CD4-positive, alpha-beta T cell treated with Interleukin-2 at 100 ng/mL for 4 hours (primary cell): ENCODE measurements around the gene GMFB.
"Not testable (repeated sequence)": the region's sequence is repeated elsewhere in the genome, so short reads cannot be mapped to it uniquely, and the experiment has no call there.

Experiments
- DNase-seq: peaks from one replicate; pipeline ENCODE4 v3.0.0-alpha.2; 2020; ENCODE audit warnings: low spot score

GMFB gene

DNA sequence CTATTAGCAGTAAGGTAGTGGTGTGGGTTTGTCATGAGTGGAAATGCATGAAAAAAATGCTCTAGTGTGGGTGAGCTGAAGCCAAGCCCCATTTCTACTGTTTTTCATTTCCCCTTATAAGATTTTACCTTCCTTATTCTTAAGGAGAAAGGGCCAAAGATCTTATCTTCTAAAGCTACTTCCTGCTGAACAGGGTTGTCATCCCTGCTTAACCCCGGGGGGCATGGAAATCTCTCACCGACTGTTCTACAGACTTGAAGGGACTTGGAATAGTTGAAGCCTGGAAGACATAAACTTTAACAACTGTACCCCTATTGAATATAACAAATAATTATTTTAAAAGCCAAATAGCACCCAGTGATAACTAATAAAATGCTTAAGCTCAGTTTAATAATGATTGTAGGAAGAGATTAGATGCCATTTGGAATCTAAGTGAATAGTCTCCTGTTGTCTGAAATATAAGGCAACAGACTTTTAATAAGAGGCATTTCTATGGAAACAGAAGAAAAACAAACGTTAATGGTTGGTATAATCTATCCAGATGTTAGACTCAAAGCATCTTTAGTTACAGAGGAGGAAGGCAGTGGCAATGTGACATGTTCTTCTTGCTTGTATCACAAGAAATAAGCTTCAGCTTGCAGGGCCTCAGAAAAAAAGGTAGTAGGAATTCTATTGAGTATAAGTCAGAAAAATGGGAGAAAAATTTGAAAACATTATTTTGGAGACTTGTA lies 1.8 kb upstream of the GMFB start:
- no peak for DNase-seq

DNA sequence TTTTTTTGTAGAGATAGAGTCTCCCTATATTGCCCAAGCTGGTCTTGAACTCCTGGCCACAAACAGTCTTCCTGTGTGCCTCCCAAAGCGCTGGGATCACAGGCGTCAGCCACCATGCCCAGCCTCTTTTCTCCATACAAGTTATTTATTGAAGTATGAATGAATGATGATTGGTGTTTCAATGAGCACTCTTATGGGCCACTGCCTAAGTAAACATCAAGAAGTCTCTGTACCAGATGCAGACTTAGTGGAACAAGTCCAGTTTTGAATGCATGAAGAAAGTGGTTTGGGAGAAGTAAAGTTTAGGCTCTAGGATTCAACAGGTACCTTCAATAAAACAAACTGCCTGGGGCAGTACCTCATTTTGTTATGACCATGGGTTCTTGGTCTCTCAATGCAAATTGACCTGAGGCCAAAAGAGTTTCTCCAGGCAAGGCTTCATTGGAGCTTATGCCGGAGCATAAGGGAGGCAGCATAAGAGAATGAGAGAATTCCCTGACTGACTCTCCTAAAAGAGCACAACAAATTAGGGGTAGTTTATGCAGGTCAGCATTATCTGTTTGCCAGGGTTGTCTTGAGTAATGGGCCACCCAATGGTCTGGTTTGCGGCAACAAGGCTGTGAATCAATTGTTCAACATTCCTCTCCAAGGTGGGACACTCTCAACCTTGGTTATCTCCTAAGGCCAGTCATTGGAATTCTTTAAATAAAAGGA lies 1.1 kb upstream of the GMFB start:
- DNase-seq, result no peak

DNA sequence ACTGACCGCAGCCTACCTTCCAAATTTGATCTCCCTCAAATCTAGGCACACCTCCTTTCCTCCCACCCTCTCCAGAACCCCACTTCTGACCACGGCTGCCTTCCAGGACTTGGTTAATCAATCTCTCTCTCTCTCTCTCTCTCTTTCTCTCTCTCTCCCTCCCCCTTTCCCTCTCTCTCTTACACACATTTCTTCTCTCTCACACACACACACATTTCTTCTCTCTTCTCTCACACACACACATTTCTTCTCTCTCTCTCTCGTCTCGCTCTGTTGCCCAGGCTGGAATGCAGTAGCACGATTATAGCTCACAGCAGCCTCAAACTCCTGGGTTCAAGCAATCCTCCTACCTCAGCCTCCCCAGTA lies 521 bp upstream of the GMFB start:
- no peak for DNase-seq

DNA sequence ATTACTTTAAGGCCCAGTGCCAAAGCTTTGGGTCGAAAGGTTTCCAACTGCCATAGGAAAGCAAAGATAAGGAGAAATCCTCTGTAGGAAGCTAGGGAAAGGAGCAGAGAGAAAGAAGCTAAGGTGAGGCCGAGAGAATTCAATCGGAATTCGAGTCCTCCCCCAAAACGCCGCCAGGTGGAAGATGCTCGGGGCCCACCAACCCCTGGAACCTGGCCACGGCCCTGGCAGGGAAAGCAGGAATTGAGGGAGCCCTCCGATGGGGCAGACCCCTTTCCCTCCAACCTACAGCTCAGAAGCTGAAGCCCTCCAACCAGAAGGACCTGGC lies 498 bp downstream of the GMFB start:
- DNase-seq, result no peak

DNA sequence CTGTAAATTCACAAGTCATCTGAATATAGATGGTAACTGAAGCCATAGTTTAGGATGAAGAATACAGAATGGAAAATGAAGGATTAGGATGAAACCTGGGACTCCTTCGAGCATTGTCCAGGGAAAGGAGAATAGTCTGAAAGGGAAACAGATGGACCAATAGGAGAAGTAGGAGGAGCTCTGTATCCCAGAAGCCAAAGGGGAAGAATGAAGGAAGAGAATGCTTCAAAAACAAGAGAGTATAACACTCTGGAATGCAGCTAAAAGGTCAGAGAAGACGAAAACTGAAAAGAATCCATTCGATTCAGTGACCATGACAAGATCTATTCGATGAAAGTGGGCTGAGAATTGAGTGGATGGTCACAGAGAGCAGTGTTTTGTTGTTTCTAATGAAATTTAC lies 1.0 kb downstream of the GMFB start:
- DNase-seq, result no peak

- peak; percentile 17 for DNase-seq
Measured at GRCh38 chr14:54486685-54487084, 2.1 kb downstream of the GMFB start.

- no peak for DNase-seq
Measured at GRCh38 chr14:54483846-54484245, 4.9 kb downstream of the GMFB start.

DNA sequence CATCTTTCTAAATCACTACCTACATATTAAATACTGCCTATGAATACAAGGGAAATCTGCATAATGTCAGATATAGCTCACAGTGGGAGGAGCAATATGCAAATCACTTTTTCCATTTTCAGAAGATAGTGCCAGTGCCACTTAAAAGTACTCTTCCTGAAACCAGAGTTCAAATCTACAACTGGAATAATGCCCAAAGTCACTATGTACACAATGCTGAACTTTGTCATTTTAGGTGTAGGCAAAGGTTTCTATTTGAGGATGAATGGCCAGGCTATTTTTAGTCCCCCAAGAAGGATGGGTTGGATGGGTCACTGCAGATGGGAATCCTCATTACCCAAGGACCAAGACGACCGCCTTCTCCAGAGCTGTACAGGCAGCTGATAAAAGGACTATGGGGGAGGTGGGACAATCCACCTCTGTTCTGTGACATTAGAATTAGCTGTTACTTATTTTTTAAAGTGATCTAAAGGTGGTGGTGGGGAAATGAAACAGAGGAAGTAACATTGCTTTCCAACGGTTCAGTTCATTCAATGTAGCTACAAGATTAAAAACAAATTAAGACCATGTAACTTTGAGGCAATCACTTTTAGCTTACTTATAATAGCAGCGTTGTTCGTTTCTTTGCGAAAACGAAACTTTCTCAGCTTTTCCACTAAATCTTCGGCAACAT lies 5.6 kb downstream of the GMFB start:
- DNase-seq, result no peak

- no peak for DNase-seq
Measured at GRCh38 chr14:54481695-54482094, 7.1 kb downstream of the GMFB start.

- no peak for DNase-seq
Measured at GRCh38 chr14:54480830-54481562, 7.8 kb downstream of the GMFB start.

DNA sequence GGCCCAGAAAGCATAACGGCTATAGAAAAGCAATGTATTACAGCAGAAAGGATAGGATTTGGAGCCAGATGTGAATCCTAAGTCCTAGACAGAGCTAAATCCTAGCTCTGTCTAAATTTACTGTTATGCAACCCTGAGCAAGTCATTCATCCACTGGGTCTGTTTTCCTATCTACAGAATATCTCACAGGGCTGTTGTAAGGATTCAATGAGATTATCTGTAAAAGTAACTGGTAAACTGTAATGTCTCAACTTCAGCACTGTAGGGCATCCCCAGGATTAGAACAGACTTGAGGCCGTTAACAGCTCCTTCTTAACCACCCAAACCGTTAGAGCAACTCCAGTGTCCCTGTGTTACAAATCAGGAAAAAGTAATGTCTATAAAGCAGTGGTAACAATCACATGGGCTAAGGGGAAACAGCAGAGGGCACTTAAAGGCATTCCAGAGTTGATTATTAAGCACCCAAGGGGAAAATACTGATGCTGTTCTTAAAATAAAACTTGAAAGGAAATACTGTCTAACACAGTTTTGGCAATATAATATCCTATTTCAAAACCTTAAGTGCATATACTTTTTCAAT lies 10.1 kb downstream of the GMFB start:
- DNase-seq, result no peak

DNA sequence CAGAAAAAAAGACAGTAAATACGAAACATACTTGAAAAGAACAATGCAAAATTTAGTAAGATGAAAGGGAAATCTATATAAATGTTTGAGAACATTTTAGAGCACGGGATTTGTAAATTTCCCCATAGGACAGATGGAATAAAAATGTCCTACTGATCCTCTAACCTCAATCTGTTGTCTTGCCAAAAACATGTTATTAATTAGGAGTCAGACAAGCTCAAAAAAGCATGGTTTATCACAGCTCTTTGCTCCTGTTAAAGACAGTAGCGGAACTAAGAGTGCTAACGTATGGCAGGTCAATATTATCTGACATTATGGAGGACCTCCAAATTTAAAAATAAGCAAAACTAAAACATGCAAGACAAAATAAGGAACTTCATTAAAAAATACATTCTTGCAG lies 12.9 kb downstream of the GMFB start:
- DNase-seq, result no peak

DNA sequence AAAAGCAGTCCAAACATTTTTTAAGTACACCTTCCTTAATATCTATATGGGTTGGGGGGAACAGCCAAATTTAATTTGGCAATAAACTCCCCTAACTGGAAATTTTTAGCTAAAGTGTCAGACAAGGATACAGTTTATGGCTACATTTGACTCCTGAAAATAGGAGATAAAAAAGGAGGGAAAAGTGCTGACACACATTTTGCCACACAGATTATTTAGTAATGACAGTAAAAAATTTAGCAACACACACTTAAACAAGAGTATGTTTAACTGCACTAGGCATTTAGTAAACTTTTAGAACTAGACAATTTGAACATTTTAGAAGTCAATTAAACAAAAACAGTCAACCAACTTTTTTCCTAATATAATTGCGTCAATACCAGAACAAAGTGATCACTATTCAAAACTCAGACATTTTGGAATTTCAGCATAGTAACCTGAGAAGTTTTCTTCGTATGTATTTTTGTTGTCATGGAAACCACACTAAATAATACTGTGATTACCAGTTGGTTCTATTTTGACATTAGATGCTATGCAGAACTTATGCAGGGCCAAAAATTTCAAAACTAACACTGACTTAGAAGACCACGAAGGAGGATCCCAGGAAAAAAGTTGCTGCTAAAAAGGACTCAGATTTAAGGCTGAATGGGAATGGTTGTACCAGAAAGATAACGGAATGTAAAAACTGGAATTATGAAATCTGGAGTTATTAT lies 13.4 kb downstream of the GMFB start:
- no peak for DNase-seq

DNA sequence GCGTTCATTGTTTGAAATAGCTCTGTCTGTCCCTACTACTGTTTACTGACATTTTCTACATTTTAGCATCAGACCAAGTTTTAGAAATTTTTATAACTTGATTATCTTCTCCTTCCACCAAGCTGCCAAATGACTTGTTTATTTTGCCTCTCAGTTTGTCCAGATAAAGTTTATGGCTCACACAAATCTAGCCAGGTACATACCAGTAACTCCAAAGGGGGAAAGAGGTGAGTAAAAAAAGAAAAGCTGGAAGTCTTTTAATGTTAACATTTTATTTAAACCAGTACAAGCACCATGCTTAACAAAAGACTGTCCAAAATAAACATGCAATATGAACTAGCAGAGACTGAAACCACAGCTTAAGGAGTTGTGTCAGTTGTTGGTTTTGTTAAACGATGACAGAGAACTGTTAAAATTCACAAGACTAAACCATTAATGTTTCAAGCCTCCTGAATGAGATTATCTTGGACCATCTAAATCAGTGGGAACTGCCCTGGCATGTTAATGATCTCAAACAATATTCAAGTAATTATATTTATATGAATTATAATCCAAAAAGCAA lies 14.5 kb downstream of the GMFB start:
- DNase-seq, result no peak

DNA sequence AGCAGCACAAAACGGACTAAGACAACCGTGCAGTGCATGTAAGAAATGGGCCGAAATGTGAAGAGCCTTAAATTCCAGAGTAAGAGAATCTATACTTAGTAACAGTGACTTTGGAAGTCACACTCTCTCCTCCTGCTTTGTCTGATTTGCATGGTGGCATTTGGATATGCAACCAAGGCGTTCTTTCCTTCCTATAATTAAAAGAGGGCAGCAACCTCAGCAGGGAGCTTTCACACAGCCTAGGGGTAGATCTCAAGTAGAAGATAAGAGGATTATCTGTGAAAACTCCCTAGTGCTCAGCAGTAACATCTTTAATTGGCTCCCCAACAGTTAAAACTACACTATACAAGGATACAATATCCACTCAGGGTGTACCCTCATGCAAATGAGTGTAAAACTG lies 16.5 kb downstream of the GMFB start:
- no peak for DNase-seq

DNA sequence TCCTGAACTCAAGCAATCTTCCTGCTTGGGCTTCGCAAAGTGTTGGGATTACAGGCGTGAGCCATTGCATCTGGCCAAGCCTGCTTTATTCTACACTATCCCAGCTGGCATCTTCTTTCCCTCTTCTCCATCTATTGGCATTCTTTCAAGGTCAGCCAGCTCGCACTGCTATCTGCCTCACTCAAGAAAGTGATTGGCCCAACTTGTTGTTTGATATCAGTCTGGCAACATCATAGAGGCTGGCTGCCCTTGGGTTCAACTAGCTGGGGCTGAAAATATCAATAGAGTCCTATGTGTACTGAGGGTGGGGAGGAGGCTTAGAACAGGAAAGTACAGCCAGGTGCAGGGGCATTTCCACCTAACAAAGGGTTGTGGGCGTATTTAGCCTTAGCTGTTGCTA lies 17.1 kb downstream of the GMFB start:
- DNase-seq, result no peak

- DNase-seq, result no peak
Measured at GRCh38 chr14:54470701-54471100, 18.1 kb downstream of the GMFB start.

- no peak for DNase-seq
Measured at GRCh38 chr14:54467280-54467679, 21.5 kb downstream of the GMFB start.

DNA sequence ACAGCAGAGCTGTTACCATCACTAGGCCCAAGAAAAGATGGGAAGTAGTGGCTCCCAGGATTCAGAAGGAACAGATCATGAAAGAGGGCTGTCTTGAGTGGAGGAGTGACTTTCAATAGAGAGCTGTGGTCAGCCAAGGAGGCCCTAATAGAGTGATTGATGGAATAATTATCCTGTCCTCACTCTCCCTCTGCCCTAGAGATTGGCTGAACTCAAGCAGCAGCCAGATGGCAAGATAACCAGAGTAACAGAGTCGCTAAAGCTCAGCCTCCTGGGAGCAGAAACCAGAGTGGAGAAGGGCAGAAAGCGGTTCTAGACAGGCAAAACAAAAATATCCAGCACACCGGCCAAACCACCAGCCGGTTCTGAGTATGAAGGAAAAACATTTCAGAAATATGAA lies 23.1 kb downstream of the GMFB start:
- DNase-seq, result no peak

- no peak for DNase-seq
Measured at GRCh38 chr14:54462048-54462447, 26.7 kb downstream of the GMFB start.

DNA sequence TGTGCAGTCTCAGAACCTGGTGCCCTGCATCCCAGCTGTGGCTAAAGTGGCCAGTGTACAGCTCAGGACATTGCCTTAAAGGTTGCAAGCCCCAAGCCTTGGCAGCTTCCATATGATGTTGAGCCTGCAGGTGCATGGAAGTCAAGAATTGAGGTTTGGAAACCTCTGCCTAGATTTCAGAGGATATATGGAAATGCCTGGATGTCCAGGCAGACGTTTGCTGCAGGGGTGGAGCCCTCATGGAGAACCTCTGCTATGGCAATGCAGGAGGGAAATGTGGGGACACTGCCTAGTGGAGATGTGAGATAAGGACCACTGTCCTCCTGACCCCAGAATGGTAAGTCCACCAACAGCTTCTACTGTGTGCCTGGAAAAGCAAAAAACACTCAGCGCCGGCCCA lies 29.7 kb downstream of the GMFB start:
- DNase-seq, result no peak

DNA sequence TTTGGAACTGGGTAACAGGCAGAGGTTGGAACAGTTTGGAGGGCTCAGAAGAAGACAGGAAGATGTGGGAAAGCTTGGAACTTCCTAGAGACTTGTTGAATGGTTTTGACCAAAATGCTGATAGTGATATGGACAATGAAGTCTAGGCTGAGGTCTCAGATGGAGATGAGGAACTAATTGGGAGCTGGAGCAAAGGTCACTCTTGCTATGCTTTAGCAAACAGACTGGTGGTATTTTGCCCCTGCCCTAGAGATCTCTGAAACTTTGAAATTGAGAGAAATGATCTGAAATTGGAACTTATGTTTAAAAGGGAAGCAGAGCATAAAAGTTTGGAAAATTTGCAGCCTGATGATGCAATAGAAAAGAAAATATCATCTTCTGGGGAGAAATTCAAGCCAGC lies 30.2 kb downstream of the GMFB start:
- not testable (repeated sequence) for DNase-seq
